GM13976 (cell line): Measurements from ENCODE around the gene SEMA6A.

ENCODE experiments used
- DNase-seq: peaks from one replicate; pipeline ENCODE4 v3.0.0; 2012; ENCODE audit warnings: low spot score
- in situ Hi-C: fragments of 300-500 bp; cut with MboI; formaldehyde crosslinking; loops from one replicate; pipeline ENCODE4 v1.12.0; 2022; ENCODE audit warnings: low sequenced_read_pairs, mixed read lengths, inconsistent platforms; ENCODE audit not compliant: unreplicated experiment
- TF ChIP-seq, protein P1 (sequence below): IDR thresholded peaks from 2 replicates; pipeline ENCODE4 v1.5.1; 2012; ENCODE audit warnings: borderline replicate concordance, mild to moderate bottlenecking; ENCODE audit not compliant: insufficient read depth; ENCODE audit errors: extremely low read depth, missing control alignments, control extremely low read depth

The SEMA6A gene

GRCh38 chr5:116502616-116503015 lies 72.0 kb downstream of the SEMA6A start:
- no peak for DNase-seq
- TF ChIP-seq, protein P1, sequence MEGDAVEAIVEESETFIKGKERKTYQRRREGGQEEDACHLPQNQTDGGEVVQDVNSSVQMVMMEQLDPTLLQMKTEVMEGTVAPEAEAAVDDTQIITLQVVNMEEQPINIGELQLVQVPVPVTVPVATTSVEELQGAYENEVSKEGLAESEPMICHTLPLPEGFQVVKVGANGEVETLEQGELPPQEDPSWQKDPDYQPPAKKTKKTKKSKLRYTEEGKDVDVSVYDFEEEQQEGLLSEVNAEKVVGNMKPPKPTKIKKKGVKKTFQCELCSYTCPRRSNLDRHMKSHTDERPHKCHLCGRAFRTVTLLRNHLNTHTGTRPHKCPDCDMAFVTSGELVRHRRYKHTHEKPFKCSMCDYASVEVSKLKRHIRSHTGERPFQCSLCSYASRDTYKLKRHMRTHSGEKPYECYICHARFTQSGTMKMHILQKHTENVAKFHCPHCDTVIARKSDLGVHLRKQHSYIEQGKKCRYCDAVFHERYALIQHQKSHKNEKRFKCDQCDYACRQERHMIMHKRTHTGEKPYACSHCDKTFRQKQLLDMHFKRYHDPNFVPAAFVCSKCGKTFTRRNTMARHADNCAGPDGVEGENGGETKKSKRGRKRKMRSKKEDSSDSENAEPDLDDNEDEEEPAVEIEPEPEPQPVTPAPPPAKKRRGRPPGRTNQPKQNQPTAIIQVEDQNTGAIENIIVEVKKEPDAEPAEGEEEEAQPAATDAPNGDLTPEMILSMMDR, result no peak
- in situ Hi-C loops, result no loop called here

GRCh38 chr5:116502138-116502537 lies 72.5 kb downstream of the SEMA6A start:
- DNase-seq, result no peak
- in situ Hi-C loops, result no loop called here
- TF ChIP-seq, protein P1, result no peak

DNA sequence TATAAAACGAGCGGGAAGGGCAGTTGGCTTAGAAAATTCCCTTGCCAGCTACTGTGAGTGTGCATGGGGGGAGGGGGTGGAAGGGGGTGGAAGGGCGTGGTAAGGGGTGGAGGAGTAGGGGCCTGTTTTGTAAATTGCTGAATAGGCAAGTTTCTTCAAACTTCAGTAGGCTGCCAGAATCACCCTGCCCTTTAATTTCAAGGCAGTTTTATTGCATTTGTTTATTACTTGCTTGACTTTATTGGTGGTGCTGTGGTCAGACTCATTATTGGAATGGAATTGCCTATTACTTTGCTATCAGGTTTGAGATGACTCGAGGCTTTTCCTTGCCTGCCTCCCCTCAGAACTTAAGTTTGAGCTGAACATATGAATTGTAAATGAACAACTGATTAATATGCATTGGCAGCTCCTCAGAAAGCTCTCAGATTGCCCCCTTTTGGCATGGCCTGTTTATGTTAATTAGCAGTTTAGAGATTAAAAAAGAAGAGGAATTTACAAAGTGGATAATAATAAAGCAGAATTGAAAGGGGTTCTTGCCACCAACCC lies 76.0 kb downstream of the SEMA6A start:
- in situ Hi-C loops, result no loop called here
- TF ChIP-seq, protein P1, result no peak
- DNase-seq, result no peak

GRCh38 chr5:116497631-116498030 lies 77.0 kb downstream of the SEMA6A start:
- in situ Hi-C loops, result no loop called here
- no peak for DNase-seq
- TF ChIP-seq, protein P1, result no peak

DNA sequence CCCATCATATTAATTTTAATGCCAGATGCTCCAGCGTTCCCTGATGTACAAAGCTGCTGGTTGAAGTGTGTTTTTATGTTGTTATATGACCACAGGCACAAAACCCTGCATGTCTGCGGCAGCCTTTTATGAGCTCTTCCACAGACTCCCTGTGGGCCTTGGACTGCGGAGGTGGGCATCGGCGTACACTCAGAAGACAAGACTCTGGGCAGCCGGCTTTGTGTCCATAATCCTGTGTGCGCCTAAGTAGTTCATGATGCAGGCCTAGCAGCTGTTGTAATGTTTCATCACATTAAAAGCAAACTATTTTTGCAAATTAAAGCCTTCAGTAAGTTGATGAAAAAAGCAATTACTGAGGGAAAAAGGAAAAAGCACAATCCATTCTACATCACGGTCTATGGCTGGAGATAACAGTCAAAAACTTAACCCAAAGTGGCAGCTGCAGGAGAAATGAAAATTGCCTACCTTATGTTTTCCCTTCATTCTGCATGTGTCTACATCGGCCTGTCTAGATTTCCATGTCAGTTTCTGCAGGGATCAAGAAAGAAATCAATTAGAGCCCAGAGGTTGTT lies 78.8 kb downstream of the SEMA6A start:
- DNase-seq, result no peak
- TF ChIP-seq, protein P1, result no peak
- in situ Hi-C loops, result no loop called here

DNA sequence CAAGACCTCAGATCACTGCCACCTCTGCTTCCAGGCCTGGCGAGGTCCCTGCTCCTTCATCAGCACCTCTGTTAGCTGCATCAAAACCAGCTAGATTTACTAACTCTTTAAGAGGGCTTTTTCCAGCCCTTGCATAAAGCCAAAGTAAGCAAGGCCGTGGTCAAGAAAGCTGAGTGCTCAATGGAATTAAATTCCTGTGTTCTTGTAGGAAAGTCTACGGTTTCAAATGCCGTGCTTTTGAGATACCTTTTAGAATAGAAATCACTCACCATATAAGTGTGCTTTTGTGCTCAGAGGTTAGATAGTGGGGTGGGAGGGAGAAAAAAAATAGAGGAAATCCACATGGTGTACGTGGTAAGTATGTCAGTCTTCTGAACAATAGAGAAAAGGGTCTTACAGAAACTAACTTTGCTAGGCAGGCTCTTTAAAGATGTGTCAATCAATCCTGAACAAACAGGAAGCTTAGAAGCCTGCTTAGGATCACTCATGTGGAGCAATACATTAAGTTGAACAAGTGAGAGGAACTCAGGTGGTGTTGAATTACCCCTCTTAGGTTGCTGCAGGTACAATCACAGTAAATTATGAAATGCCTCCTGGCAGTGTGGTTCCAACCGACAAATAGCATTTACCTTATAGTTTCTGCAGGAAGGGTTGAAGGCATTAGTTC lies 79.7 kb downstream of the SEMA6A start:
- TF ChIP-seq, protein P1, result no peak
- in situ Hi-C loops, result no loop called here
- DNase-seq, result no peak
